Measurements from ENCODE around the gene SCYGR4.
A peak's percentile ranks its signal among the peaks of the same experiment; 100 is the strongest.

Gene SCYGR4

GRCh38 chr2:227613272-227613660, 4.0 kb upstream of the SCYGR4 start:
- Histone ChIP-seq H3K27ac (ENCODE audit: low read length) (no peak overlapping the region), H2AFZ (ENCODE audit: low read depth, low read length) (no peak overlapping the region)
- TF ChIP-seq CTCF (IDR thresholded peaks at IDR 0.05; ENCODE audit: low read depth, low read length), result no peak
- TF ChIP-seq EZH2phosphoT487 (IDR thresholded peaks at IDR 0.05; ENCODE audit: low read depth), result no peak

GRCh38 chr2:227614246-227614645, 3.1 kb upstream of the SCYGR4 start:
- TF ChIP-seq CTCF (IDR thresholded peaks at IDR 0.05; ENCODE audit: low read depth, low read length), result no peak
- no peak for TF ChIP-seq EZH2phosphoT487 (IDR thresholded peaks at IDR 0.05; ENCODE audit: low read depth)
- Histone ChIP-seq H3K9ac (ENCODE audit: low read length) (no peak overlapping the region), H3K79me2 (ENCODE audit: low read length) (no peaks in the 10 kb centered on the region), H2AFZ (ENCODE audit: low read depth, low read length) (no peak overlapping the region), H3K9me3 (ENCODE audit: insufficient read depth, low read length) (no peaks in the 10 kb centered on the region), H3K27me3 (ENCODE audit: low read depth, low read length) (peaks cover 24% of the 10 kb centered on the region), H3K4me2 (ENCODE audit: low read length) (peak overlapping the region; percentile 68; the same call in 1 of the 2 replicates), H3K4me3 (ENCODE audit: low read length) (no peak overlapping the region), H3K27ac (ENCODE audit: low read length) (no peak overlapping the region), H4K20me1 (ENCODE audit: insufficient read depth, low read length) (no peaks in the 10 kb centered on the region), H3K4me1 (ENCODE audit: low read length) (peaks cover 28% of the 10 kb centered on the region), H3K36me3 (replicated peaks; ENCODE audit: low read depth, low read length) (no peaks in the 10 kb centered on the region)

More at GRCh38 chr2:227613272-227613660, 4.0 kb upstream of the SCYGR4 start:
- peaks cover 24% of the 10 kb centered on the region for H3K27me3 ChIP-seq (ENCODE audit: low read depth, low read length)
- H4K20me1 ChIP-seq (ENCODE audit: insufficient read depth, low read length), result no peaks in the 10 kb centered on the region
- peak overlapping the region; percentile 68 for H3K4me2 ChIP-seq (ENCODE audit: low read length)
- no peaks in the 10 kb centered on the region for H3K79me2 ChIP-seq (ENCODE audit: low read length)
- peaks cover 32% of the 10 kb centered on the region for H3K4me1 ChIP-seq (ENCODE audit: low read length)
- H3K4me3 ChIP-seq (ENCODE audit: low read length), result peak overlapping the region; percentile 19; the same call in 1 of the 2 replicates
- no peak overlapping the region for H3K9ac ChIP-seq (ENCODE audit: low read length)
- no peaks in the 10 kb centered on the region for H3K9me3 ChIP-seq (ENCODE audit: insufficient read depth, low read length)
- H3K36me3 ChIP-seq (replicated peaks; ENCODE audit: low read depth, low read length), result no peaks in the 10 kb centered on the region

- TF ChIP-seq EZH2phosphoT487 (IDR thresholded peaks at IDR 0.05; ENCODE audit: low read depth) (no peak), CTCF (IDR thresholded peaks at IDR 0.05; ENCODE audit: low read depth, low read length) (no peak)
- Histone ChIP-seq H3K27me3 (ENCODE audit: low read depth, low read length) (peaks cover 24% of the 10 kb centered on the region), H3K36me3 (replicated peaks; ENCODE audit: low read depth, low read length) (no peaks in the 10 kb centered on the region), H3K9ac (ENCODE audit: low read length) (no peak within 1 kb of the TSS), H3K4me3 (ENCODE audit: low read length) (peak within 1 kb of the TSS; percentile 19; the same call in 1 of the 2 replicates), H3K4me1 (ENCODE audit: low read length) (peaks cover 33% of the 10 kb centered on the region), H2AFZ (ENCODE audit: low read depth, low read length) (no peak within 1 kb of the TSS), H4K20me1 (ENCODE audit: insufficient read depth, low read length) (no peaks in the 10 kb centered on the region), H3K9me3 (ENCODE audit: insufficient read depth, low read length) (no peaks in the 10 kb centered on the region), H3K79me2 (ENCODE audit: low read length) (no peaks in the 10 kb centered on the region), H3K27ac (ENCODE audit: low read length) (no peak within 1 kb of the TSS), H3K4me2 (ENCODE audit: low read length) (peak within 1 kb of the TSS; percentile 68)
Measured at GRCh38 chr2:227614740-227615139, 2.6 kb upstream of the SCYGR4 start, which contains the start of gene SCYGR3. Gene SCYGR3 (minus strand): TSS chr2:227614840. CDS start chr2:227614840, 0 bp downstream.

- Histone ChIP-seq H3K4me3 (ENCODE audit: low read length) (no peak overlapping the region), H4K20me1 (ENCODE audit: insufficient read depth, low read length) (no peaks in the 10 kb centered on the region), H3K79me2 (ENCODE audit: low read length) (no peaks in the 10 kb centered on the region), H2AFZ (ENCODE audit: low read depth, low read length) (no peak overlapping the region), H3K9ac (ENCODE audit: low read length) (no peak overlapping the region), H3K27ac (ENCODE audit: low read length) (no peak overlapping the region), H3K9me3 (ENCODE audit: insufficient read depth, low read length) (no peaks in the 10 kb centered on the region), H3K36me3 (replicated peaks; ENCODE audit: low read depth, low read length) (no peaks in the 10 kb centered on the region), H3K27me3 (ENCODE audit: low read depth, low read length) (peaks cover 24% of the 10 kb centered on the region), H3K4me2 (ENCODE audit: low read length) (no peak overlapping the region), H3K4me1 (ENCODE audit: low read length) (peaks cover 34% of the 10 kb centered on the region)
- TF ChIP-seq EZH2phosphoT487 (IDR thresholded peaks at IDR 0.05; ENCODE audit: low read depth), result no peak
- no peak for TF ChIP-seq CTCF (IDR thresholded peaks at IDR 0.05; ENCODE audit: low read depth, low read length)
Measured at GRCh38 chr2:227615181-227615580, 2.1 kb upstream of the SCYGR4 start.
